Measurements from ENCODE around the gene UHMK1. TPM values are rescaled to one million over a fixed set of nuclear protein-coding genes. Genes with fewer than 3 reads are reported as not detected.
A peak's percentile ranks its signal among the peaks of the same experiment; 100 is the strongest.

UHMK1 gene
- total and polyA plus RNA-seq, 7 donors = 16.7 to 62.1 (median 35.4) TPM

DNA sequence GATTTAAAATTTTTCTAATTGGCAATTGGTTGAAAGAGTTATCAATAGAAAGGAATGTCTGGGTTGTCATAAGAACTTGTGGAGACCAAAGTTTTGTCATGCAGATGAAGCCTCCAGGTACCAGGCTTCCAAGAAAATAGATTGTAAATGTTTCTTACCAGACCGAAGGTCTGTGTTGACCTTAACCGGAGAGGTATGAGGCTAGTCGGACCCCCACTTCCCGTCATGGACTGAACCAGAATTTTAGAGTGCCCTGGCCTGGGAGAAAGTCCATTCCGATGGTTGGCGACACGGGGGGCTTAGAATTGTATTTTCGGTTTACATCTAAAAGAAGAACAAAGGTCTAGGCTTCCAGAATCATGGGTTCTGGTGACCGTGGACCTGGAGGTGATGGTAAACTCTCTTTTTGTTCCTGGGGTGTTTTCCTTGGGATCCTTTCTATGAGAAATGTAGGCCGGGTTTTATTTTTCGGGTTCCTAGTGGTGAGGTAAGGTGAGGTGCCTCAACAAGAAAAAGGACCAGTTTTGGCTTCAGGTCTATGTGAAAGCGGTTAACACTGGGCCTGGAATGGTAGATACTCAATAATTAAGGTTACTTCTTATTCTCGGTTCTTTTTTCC is 405 bp upstream of the UHMK1 start:
- DNase-seq (no peak), ATAC-seq (peak in 1 of 4 donors; percentile 23)
- H3K27ac ChIP-seq = peak overlapping the region; percentile 96
- H3K36me3 ChIP-seq (ENCODE audit: insufficient read depth in 1 of 2, low read depth in 1 of 2) = peaks cover 0 to 25% of the 10 kb centered on the region in 2 donors
- no peaks in the 10 kb centered on the region for H3K27me3 ChIP-seq (ENCODE audit: insufficient read depth in 3 of 3, low read length in 2 of 3)
- intact Hi-C loops (cut with DNase I) = loop anchor here in 1 of 2 donors (5.0 to 10.0 kb wide), 2 partner anchors 65 to 442 kb away; partner anchors contain the start of gene UAP1
- 43 to 55% (median 43%) methylated on average over 13 of the region's 13 CpGs for WGBS, 3 donors
- TF ChIP-seq, protein P1, sequence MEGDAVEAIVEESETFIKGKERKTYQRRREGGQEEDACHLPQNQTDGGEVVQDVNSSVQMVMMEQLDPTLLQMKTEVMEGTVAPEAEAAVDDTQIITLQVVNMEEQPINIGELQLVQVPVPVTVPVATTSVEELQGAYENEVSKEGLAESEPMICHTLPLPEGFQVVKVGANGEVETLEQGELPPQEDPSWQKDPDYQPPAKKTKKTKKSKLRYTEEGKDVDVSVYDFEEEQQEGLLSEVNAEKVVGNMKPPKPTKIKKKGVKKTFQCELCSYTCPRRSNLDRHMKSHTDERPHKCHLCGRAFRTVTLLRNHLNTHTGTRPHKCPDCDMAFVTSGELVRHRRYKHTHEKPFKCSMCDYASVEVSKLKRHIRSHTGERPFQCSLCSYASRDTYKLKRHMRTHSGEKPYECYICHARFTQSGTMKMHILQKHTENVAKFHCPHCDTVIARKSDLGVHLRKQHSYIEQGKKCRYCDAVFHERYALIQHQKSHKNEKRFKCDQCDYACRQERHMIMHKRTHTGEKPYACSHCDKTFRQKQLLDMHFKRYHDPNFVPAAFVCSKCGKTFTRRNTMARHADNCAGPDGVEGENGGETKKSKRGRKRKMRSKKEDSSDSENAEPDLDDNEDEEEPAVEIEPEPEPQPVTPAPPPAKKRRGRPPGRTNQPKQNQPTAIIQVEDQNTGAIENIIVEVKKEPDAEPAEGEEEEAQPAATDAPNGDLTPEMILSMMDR (IDR thresholded peaks at IDR 0.05) = no peak
- peak overlapping the region; percentile 99 for H3K4me3 ChIP-seq
- peaks cover 33% of the 10 kb centered on the region for H3K4me1 ChIP-seq
- H3K9me3 ChIP-seq = no peaks in the 10 kb centered on the region

DNA sequence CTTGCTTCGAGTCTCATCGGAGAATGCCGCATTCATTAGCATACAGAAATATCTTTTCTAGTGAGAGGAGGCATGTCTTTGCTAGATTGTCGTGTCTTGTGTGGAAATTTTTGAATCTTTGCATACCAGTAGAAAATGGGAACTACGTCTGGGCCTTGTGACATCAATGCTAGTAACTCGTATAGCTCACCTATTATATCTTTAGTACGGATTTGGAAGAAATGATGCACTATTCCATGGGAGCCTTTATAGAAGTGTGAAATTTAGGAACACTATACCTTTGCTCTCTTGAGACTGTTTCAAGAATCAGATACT is 835 bp downstream of the UHMK1 start:
- H3K9me3 ChIP-seq = no peaks in the 10 kb centered on the region
- H3K4me1 ChIP-seq = peaks cover 33% of the 10 kb centered on the region
- peaks cover 0 to 38% of the 10 kb centered on the region in 2 donors for H3K36me3 ChIP-seq (ENCODE audit: insufficient read depth in 1 of 2, low read depth in 1 of 2)
- intact Hi-C loops (cut with DNase I) = loop anchor here in 1 of 2 donors (5.0 to 10.0 kb wide), 2 partner anchors 64 to 444 kb away; partner anchors contain the start of gene UAP1
- no peaks in the 10 kb centered on the region for H3K27me3 ChIP-seq (ENCODE audit: insufficient read depth in 3 of 3, low read length in 2 of 3)
- peak overlapping the region; percentile 96 for H3K27ac ChIP-seq
- peak overlapping the region; percentile 99 for H3K4me3 ChIP-seq
- WGBS, 3 donors = 1 to 3% (median 2%) methylated on average over 7 of the region's 7 CpGs
- ATAC-seq = no peak
- TF ChIP-seq, protein P1 (IDR thresholded peaks at IDR 0.05) = no peak
- DNase-seq = no peak

DNA sequence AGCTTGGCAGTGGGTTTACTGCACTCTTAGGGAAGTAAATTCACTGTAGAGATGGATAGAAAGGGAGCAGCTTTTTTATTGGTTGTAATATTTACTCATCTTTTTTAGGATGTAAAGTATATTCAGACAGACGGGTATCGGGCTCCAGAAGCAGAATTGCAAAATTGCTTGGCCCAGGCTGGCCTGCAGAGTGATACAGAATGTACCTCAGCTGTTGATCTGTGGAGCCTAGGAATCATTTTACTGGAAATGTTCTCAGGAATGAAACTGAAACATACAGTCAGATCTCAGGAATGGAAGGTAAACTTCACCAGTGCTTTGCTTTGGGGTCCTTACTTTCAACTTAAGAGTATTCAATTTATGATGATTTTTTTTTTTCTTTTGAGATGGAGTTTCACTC is 3.2 kb downstream of the UHMK1 start:
- no peaks in the 10 kb centered on the region for H3K9me3 ChIP-seq
- H3K27me3 ChIP-seq (ENCODE audit: insufficient read depth in 3 of 3, low read length in 2 of 3) = no peaks in the 10 kb centered on the region
- 25 to 56% (median 35%) methylated on average over 2 of the region's 2 CpGs for WGBS, 3 donors
- no peak overlapping the region for H3K27ac ChIP-seq
- DNase-seq (no peak), ATAC-seq (peak in 3 of 4 donors; percentile 33 to 52 (median 39))
- intact Hi-C loops (cut with DNase I) = no loop called here
- peaks cover 33% of the 10 kb centered on the region for H3K4me1 ChIP-seq
- H3K36me3 ChIP-seq (ENCODE audit: insufficient read depth in 1 of 2, low read depth in 1 of 2) = peaks cover 0 to 61% of the 10 kb centered on the region in 2 donors
- TF ChIP-seq, protein P1 (IDR thresholded peaks at IDR 0.05) = no peak
- peak overlapping the region; percentile 6 for H3K4me3 ChIP-seq

DNA sequence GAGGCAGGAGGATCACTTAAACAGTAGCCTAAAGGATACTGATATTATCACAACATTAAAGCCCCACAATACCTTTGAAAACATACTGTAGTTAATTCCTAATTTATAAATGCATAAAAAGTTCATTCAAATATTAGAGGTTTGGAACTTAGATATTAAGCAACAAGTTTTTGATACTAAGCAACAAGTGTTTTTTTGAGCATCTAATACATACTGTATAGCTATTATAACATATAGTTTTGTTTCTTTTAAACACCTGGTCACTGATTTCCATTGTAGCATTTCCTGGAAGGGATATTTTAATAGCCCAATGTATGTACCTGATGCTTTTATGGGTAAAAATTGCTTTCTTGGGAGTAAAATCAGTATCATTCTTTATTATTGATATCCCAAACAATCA is 4.5 kb downstream of the UHMK1 start:
- Histone ChIP-seq H3K36me3 (ENCODE audit: insufficient read depth in 1 of 2, low read depth in 1 of 2) (peaks cover 0 to 74% of the 10 kb centered on the region in 2 donors), H3K27me3 (ENCODE audit: insufficient read depth in 3 of 3, low read length in 2 of 3) (no peaks in the 10 kb centered on the region), H3K9me3 (no peaks in the 10 kb centered on the region), H3K27ac (no peak overlapping the region), H3K4me1 (peaks cover 33% of the 10 kb centered on the region), H3K4me3 (no peak overlapping the region)
- TF ChIP-seq, protein P1 (IDR thresholded peaks at IDR 0.05) = no peak
- DNase-seq (no peak), ATAC-seq (no peak)
- intact Hi-C loops (cut with DNase I) = no loop called here

DNA sequence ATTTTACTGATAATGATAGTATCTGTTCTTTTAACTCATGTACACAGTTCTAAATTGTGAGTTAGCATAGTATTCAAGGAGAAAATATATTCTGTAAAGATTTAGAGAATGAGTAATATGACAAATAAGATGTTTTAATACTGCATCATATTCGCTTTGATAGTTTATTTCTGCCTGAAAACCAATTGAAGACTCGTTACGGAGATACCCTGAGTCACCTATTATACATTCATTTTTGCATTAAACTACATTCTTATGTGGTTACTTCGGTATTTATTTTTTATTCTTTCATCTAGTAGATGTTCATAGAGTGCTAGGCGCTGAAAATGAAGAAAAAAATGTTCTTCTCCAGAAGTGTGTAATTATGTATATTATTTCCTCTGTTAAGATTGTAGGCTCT is 5.3 kb downstream of the UHMK1 start:
- DNase-seq = no peak
- TF ChIP-seq, protein P1 (IDR thresholded peaks at IDR 0.05) = no peak
- H3K9me3 ChIP-seq = no peaks in the 10 kb centered on the region
- H3K36me3 ChIP-seq (ENCODE audit: insufficient read depth in 1 of 2, low read depth in 1 of 2) = peaks cover 0 to 82% of the 10 kb centered on the region in 2 donors
- no peak overlapping the region for H3K27ac ChIP-seq
- no peaks in the 10 kb centered on the region for H3K27me3 ChIP-seq (ENCODE audit: insufficient read depth in 3 of 3, low read length in 2 of 3)
- peaks cover 33% of the 10 kb centered on the region for H3K4me1 ChIP-seq
- intact Hi-C loops (cut with DNase I) = no loop called here
- ATAC-seq = no peak
- 94 to 97% (median 95%) methylated on average over 5 of the region's 5 CpGs for WGBS, 3 donors
- H3K4me3 ChIP-seq = no peak overlapping the region
